Ascending aorta (tissue), 2 donors: ENCODE data around the gene AP1B1. TPM values are rescaled to one million over a fixed set of nuclear protein-coding genes. Genes with fewer than 3 reads are reported as not detected.

Source experiments
- DNase-seq, 2 donors: peaks; one replicate each; pipeline ENCODE4 v3.0.0-alpha.2; 2019; ENCODE audit warnings: low spot score in 2 of 2
- H3K27ac ChIP-seq, 2 donors: fragments of 200-600 bp; sonication (generic); one replicate each; pipeline ENCODE4 v1.5.1; 2016 to 2017; ENCODE audit warnings: mild to moderate bottlenecking in 1 of 2
- H3K27me3 ChIP-seq: fragments of 200-600 bp; sonication (generic); one replicate; pipeline ENCODE4 v1.5.1; 2017
- H3K36me3 ChIP-seq, 2 donors: fragments of 200-600 bp; sonication (generic); one replicate each; pipeline ENCODE4 v1.5.1; 2016
- H3K4me1 ChIP-seq, 2 donors: fragments of 200-600 bp; sonication (generic); one replicate each; pipeline ENCODE4 v1.5.1; 2016 to 2017; ENCODE audit warnings: mild to moderate bottlenecking in 1 of 2
- H3K4me3 ChIP-seq, 2 donors: fragments of 200-600 bp; sonication (generic); one replicate each; pipeline ENCODE4 v1.5.1; 2016 to 2017; ENCODE audit warnings: mild to moderate bottlenecking in 1 of 2
- H3K9me3 ChIP-seq, 2 donors: fragments of 200-600 bp; sonication (generic); one replicate each; pipeline ENCODE4 v1.5.1; 2016
- intact Hi-C: fragments of 100-400 bp; cut with DNase I; formaldehyde crosslinking; loops from one replicate; pipeline ENCODE4 v1.15.1; 2023
- total RNA-seq: library from RNA; depleted of rRNA; stranded (reverse); fragments of >200 nt; gene quantifications from one replicate; pipeline ENCODE4 v1.1.0, GENCODE V29; 2016
- TF ChIP-seq, protein P1 (sequence below), 3 experiments: fragments of 200-600 bp in 2 of 3; fragments of 450-650 bp in 1 of 3; sonication (generic) in 2 of 3; IDR thresholded peaks; one replicate each; pipeline ENCODE4 v1.5.1; 2016 to 2019; ENCODE audit warnings: antibody characterized with exemption in 3 of 3, mild to moderate bottlenecking in 1 of 3, moderate library complexity in 1 of 3

Gene AP1B1
- total RNA-seq, 1 donor from 2014 or later, result 86.4 TPM

DNA sequence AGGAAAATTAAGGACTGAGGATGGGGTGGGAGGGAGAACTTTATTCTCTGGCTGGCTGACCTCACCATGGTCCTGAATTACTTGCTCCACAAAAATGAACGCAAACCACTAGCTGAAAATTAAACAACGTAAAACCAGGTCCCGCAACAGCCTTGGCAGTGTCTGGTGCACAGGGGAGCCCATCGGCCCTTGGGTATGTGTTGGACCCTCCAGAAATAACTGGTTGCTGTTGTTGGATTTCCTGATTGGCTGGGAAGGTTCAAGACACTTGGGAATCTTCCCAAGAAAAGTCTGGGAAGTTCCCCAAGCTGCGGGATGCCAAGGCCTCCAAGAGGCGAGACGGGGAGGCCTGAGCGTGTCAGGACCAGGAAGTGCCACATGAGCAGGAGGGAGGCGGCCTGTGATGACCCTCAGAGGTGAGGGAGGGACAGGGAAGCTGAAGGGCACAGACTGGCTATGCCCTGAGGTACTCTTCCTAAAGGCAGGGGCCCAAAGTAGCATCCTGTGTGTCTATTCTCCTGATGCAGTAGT, 62.5 kb downstream of the AP1B1 start:
- no peak for DNase-seq
- no peak overlapping the region for H3K27ac ChIP-seq
- TF ChIP-seq, protein P1, sequence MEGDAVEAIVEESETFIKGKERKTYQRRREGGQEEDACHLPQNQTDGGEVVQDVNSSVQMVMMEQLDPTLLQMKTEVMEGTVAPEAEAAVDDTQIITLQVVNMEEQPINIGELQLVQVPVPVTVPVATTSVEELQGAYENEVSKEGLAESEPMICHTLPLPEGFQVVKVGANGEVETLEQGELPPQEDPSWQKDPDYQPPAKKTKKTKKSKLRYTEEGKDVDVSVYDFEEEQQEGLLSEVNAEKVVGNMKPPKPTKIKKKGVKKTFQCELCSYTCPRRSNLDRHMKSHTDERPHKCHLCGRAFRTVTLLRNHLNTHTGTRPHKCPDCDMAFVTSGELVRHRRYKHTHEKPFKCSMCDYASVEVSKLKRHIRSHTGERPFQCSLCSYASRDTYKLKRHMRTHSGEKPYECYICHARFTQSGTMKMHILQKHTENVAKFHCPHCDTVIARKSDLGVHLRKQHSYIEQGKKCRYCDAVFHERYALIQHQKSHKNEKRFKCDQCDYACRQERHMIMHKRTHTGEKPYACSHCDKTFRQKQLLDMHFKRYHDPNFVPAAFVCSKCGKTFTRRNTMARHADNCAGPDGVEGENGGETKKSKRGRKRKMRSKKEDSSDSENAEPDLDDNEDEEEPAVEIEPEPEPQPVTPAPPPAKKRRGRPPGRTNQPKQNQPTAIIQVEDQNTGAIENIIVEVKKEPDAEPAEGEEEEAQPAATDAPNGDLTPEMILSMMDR (IDR thresholded peaks at IDR 0.05), result no peak

DNA sequence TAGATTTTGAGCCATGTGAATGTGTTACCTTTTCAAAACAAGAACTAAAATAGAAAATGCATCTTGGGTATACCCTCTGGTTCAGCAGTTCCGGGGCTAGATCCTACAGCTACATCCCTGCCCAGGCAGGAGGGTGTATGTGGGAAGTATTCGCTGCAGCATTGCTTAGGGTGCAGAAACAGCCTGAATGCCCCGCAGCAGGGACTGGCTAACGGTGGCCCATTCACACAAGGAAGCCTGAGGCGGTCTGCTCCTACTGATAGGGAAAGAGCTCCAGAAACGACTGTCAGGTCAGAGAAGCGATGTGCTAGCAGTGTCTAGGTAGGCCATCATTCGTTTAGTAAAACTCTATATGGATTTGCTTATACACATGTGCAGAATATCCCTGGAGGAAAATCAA, 63.0 kb downstream of the AP1B1 start:
- H3K27ac ChIP-seq, result no peak overlapping the region
- no peaks in the 10 kb centered on the region for H3K9me3 ChIP-seq
- H3K27me3 ChIP-seq, result no peaks in the 10 kb centered on the region
- peaks cover 16 to 37% of the 10 kb centered on the region in 2 donors for H3K36me3 ChIP-seq
- no peak for DNase-seq
- intact Hi-C loops, result no loop called here
- no peak overlapping the region for H3K4me3 ChIP-seq
- H3K4me1 ChIP-seq, result no peaks in the 10 kb centered on the region
- TF ChIP-seq, protein P1 (IDR thresholded peaks at IDR 0.05), result no peak

More for the DNA sequence above, 62.5 kb downstream of the AP1B1 start:
- Histone ChIP-seq H3K4me3 (no peak overlapping the region), H3K9me3 (no peaks in the 10 kb centered on the region), H3K36me3 (peaks cover 18 to 42% of the 10 kb centered on the region in 2 donors), H3K4me1 (no peaks in the 10 kb centered on the region), H3K27me3 (no peaks in the 10 kb centered on the region)
- intact Hi-C loops, result no loop called here

DNA sequence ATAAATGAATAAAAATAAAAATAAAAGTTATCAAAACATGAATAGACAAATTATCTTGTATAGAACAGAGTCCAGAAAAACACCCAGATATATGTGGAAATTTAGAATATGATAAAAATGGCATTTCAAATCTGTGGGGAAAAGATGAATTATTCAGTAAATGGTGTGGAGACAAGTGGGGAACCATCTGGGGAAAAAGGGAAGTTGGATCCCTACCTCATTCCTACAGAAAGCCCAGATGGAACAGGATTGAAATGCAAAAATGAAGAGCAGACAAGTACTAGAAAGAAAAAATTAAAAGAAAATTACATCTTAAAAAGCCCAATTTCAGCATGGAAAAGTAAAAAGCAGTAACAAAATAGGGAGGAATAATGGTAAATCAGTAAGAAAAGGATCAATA, 64.7 kb downstream of the AP1B1 start:
- TF ChIP-seq, protein P1 (IDR thresholded peaks at IDR 0.05), result no peak
- H3K27ac ChIP-seq, result no peak overlapping the region
- no peak overlapping the region for H3K4me3 ChIP-seq
- no peaks in the 10 kb centered on the region for H3K4me1 ChIP-seq
- DNase-seq, result no peak
- no peaks in the 10 kb centered on the region for H3K27me3 ChIP-seq
- H3K36me3 ChIP-seq, result peaks cover 10 to 20% of the 10 kb centered on the region in 2 donors
- H3K9me3 ChIP-seq, result no peaks in the 10 kb centered on the region
- intact Hi-C loops, result no loop called here

DNA sequence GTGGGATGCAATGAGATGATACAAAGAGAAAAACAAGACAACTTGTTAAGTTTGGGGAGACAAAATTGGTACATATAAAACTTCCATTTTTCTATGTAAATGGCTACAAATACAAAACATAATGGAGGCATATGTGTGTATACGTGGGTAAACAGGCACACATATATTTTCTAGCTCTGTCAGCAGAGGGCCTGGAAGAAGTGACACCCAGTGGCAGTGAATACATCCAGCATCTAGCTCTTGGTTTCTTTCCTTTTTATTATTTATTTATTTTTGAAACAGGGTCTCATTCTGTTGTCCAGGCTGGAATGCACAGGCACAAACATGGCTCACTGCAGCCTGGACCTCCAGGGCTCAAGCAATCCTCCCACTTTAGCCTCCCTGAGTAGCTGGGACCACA, 67.8 kb downstream of the AP1B1 start:
- TF ChIP-seq, protein P1 (IDR thresholded peaks at IDR 0.05), result no peak
- H3K27me3 ChIP-seq, result peaks cover 4% of the 10 kb centered on the region
- no peak overlapping the region for H3K4me3 ChIP-seq

DNA sequence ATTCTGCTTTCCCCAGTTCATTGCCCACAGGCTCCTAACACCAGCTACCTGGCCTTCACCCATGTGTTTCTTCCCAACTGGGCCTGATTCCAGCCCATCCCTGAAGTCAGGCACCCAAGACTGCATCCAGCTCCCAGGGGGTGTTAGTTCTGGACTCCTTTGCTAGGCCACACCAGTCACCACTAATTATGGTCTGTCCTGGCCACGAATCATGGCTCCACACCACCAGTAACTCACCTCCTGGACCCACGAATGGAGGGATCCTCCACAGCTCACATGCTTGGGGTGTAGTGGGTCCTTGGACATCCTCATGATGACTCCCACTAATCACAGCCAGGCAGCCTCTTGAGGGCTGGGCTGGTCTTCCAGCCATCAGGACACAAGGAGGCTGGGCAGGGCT, 69.3 kb downstream of the AP1B1 start:
- Histone ChIP-seq H3K9me3 (no peaks in the 10 kb centered on the region), H3K27ac (no peak overlapping the region), H3K27me3 (peaks cover 10% of the 10 kb centered on the region), H3K36me3 (no peaks in the 10 kb centered on the region), H3K4me3 (no peak overlapping the region), H3K4me1 (peaks cover 4 to 12% of the 10 kb centered on the region in 2 donors)
- intact Hi-C loops, result no loop called here
- TF ChIP-seq, protein P1 (IDR thresholded peaks at IDR 0.05), result no peak
- no peak for DNase-seq

More for the DNA sequence above, 67.8 kb downstream of the AP1B1 start:
- no peak for DNase-seq
- no peaks in the 10 kb centered on the region for H3K36me3 ChIP-seq
- intact Hi-C loops, result no loop called here
- no peaks in the 10 kb centered on the region for H3K9me3 ChIP-seq
- no peak overlapping the region for H3K27ac ChIP-seq
- peaks cover 2 to 3% of the 10 kb centered on the region in 2 donors for H3K4me1 ChIP-seq
